Activated CD4-positive, CD25-positive, alpha-beta regulatory T cell treated with anti-CD3 and anti-CD28 coated beads, Interleukin-2, amount 50 U/mL, for 24 hours (primary cell): ENCODE measurements around the gene CCDC93.

Experiments
- ATAC-seq, 2 donors: fragments of 150-1000 bp; cut with Tn5 transposase; one replicate each; pipeline ENCODE4 v1.10.0; 2021; ENCODE audit warnings: mild to moderate bottlenecking in 1 of 2, moderate library complexity in 1 of 2

The CCDC93 gene

GRCh38 chr2:117984208-117984607 lies 29.7 kb downstream of the CCDC93 start:
- ATAC-seq: no peak

- no peak for ATAC-seq
These were observed 30.8 kb downstream of the CCDC93 start for GRCh38 chr2:117983040-117983439.

DNA sequence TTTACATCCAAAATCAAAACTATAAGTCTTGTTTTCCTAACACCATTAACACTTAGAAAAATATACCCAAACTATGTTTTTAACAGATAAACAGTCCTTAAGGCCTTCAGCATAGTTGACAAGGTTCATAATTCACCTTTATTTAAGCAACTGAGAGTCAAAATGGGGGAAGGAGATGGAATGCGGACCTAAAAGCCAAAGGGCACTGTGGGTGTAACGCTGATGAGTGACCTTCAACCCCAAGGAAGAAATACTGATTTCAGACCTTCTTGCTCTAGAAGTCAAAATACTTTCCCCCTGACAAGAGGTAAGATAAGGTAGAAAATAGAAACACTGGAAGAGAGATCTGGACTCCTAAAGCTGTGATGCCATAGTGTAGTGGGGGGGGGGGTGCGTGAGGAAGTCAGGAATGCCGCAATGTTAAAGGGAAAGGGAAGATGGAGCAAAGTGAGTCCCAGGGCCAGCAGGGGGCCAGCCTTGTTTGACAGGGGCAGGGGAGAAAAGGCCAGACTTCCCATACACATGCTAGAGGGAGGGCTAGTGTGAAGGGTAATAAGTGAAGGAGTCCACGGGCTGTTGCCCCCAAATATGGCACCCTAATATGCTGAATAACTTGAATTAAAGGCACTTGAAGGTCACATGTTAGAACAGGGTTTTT lies 31.4 kb downstream of the CCDC93 start:
- ATAC-seq: no peak

DNA sequence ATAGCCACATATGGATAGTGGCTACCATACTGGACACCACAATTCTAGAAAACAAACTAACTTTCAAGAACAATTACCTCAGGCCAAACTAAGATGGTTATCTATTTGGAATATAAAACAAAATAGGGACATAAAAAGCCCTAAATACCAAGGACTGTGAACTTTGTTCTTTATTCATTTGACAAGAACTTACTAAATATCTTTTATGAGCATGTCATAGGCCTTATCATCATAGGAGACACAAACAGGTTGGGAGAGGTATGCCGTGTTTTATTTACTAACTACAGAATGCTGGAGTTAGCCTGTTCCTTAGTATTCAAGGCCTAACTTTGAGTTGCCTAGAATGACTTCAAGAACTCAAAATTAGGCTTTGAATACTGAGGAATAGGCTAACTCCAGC lies 32.1 kb downstream of the CCDC93 start:
- ATAC-seq: no peak

DNA sequence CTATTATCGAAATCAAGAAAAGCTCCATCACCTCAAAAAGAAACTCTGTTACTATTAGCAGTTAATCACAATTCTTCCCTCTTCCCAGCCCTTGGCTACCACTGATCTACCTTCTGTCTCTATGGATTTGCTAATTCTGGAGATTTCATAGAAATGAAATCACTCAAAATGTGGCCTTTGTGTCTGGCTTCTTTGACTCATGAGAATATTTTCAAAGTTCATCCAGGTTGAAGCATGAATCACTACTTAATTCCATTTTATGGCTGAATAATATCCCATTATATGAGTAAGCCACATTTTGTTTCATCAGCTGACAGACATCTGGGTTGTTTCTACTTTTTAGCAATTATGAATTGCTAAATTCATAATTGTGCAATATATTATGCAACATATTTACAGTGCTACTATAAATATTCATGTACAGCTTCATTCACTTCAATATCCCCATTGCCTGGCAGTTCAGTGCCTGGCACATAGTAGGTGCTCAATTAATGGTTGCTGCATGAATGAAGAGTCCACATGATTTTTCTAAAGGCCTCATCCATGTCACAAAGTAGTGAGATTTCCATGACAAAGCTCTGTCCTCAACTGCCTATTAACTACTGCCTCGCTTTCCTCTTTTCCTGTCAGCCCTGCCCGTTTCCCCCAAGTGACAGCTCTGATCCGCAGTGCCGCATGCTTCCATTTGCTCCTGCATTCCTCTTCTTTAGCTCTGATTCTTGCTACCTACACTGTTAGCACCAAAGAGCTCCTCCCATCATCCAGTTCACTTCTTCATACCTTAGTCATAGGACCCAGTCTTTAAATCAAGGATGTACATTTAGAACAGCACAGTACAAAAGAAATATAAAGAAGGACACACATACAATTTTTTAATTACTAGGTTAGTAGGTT lies 32.8 kb downstream of the CCDC93 start:
- ATAC-seq: peak in 1 of 2 donors; percentile 33

DNA sequence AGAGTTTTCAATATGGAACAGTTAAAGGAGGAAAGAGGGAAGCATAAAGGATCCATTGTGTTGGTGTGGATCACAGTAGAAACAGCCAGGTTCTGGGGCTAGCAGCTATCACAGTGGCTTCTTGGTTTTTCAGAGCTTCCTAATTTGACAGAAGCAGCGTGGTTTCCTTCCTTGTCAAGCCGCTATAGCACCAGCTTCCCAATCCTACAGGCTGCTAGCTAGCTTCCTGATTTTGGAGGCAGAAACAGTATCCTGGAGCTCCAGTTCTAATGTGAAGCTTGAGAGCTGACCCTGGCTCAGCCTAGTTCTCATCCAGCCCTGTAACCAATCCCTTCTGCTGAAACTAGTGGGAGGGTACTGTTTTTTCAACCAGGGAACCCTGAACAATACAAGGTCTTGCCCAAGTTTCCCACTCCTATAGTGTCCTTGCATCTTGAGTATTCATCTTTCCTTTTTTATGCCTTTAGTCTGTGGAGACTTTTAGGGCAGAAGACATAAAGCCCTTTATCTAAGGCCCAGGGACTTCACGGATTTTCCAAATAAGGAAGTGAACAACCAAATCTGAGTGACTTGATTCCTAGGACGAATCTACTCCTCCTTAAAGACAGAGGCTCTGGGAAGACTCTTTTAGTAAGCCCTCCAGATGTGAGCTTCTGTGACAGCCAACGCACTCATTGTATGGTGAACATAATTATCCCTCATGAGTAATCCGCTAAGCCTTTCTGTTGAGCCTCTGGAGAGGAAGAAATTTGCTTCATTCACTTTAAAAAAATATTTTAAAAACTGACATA lies 33.8 kb downstream of the CCDC93 start:
- ATAC-seq: no peak

- no peak for ATAC-seq
These were observed 36.2 kb downstream of the CCDC93 start for GRCh38 chr2:117977696-117978095.

DNA sequence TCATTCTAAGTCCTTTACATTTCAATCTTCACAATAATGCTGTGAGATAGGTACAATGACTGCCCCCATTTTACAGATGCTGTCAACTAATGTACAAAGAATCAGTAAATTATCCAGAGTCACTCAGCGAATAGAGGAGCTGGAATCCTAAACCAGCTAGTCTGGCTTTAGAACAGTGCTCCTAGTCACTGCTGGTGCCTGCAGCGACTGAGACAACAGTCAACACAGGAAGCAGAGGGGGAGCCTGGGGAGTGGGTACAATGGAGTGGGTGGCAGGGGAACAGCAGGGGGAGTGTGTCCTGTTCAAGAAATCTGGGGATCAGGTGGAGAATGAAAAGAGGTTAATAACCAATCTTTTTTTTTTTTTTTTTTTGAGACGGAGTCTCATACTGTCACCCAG lies 37.3 kb downstream of the CCDC93 start:
- no peak for ATAC-seq

DNA sequence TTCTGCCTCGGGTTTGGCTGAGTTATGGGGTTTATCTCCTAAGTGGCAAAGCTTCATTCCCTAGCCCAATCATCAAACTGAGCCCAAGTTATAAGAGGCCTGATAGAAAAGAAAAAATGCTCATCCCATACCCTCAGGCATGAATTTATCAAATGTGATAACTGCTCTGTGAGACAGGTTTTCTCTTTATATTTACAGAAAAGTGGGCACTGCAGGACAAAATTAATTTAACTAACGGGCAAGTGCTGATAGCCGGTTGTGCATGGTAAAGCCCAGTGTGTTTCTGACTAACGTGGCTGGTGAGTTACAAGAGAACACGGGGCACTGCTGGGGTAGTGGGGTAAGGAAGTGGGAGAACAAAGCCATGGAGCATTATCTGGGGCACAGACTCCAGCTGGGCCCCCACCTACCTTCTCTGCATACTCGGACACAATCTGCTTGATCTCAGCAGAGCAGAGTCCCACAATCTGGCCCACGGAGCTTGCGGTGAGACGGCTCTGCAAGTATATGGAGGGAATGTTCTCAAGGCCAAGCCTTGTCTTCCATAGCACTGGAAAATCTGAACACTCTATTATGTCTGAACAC lies 40.3 kb downstream of the CCDC93 start:
- no peak for ATAC-seq

- ATAC-seq: no peak
These were observed 41.3 kb downstream of the CCDC93 start for GRCh38 chr2:117972476-117973123.

- ATAC-seq: no peak
These were observed 45.1 kb downstream of the CCDC93 start for GRCh38 chr2:117968722-117969121.

DNA sequence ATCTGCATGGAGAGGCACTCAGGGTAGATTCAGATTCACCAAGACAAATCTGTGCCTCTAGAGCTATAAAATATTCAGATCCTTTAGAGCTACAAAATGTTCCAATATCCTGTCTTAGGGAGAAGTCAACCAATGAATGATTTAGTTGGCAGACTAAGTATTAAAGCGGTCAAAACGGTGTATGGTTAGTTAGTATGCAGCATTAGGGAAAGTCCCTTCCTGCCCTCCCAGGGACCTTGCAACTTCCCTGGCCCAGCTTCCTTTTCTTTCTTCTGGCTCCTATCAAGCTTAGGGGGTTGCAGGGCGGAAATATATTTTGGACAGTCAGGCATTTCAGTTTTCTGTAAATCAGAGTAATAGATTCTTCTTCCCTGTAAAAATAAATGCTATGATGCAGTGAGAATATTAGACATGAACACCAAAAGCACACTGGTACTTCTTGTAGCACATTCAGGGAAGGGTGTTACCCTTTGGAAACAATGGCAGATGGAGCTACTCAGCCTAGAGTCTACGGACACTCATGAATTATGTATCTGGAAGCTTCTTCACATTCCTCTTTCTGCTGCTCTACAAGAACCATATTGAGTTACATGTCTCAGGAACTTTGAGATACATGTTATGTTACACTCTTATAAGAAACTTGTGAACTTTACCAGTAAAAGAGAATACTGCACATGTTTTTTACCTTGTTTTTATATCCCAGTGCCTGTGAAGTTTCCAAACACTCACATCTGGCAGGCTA lies 45.7 kb downstream of the CCDC93 start:
- no peak for ATAC-seq

GRCh38 chr2:117963446-117963845 lies 50.4 kb downstream of the CCDC93 start:
- no peak for ATAC-seq

DNA sequence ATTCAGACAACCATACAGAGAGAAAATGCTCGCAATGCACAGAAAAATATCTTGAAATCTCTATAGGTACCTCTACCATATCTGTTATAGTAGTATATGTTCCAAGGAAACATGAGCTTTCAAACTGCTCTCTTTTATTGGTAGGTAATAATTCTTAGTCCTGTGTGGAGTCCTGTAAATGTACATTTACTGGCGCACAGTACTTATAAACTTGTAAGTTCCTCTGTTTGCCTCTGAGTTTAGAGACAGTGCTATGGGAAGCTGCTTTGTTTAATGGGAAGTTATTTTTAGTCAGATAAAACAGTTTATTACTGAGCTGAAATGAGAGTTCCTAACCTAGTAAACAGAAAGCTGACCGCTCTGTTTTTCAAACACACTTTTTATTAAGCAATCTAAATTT lies 52.7 kb downstream of the CCDC93 start:
- ATAC-seq: no peak

DNA sequence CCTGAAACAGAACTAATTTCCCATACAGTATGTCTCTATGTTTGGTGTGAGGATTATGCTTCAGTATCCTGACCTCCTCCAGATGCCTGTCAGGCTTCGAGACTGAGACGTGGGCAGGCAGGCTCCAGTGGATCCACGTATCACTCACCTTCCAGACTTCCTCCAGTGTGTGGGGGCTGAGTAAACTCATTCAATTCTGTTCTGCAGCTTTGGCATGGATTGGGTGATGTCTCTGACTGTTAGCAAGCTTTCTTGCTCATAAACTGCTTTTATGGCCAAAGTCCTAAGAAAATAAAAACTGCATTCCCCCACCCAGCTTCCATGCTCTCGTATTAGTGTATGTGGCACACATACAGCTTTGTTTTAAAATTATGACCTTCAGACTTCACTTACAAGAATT lies 53.6 kb downstream of the CCDC93 start:
- no peak for ATAC-seq

- no peak for ATAC-seq
These were observed 55.7 kb downstream of the CCDC93 start for GRCh38 chr2:117958186-117958585.

- no peak for ATAC-seq
These were observed 56.3 kb downstream of the CCDC93 start for GRCh38 chr2:117957616-117958015.

GRCh38 chr2:117956036-117956796 lies 57.7 kb downstream of the CCDC93 start:
- no peak for ATAC-seq

GRCh38 chr2:117953231-117953630 lies 60.6 kb downstream of the CCDC93 start:
- no peak for ATAC-seq

DNA sequence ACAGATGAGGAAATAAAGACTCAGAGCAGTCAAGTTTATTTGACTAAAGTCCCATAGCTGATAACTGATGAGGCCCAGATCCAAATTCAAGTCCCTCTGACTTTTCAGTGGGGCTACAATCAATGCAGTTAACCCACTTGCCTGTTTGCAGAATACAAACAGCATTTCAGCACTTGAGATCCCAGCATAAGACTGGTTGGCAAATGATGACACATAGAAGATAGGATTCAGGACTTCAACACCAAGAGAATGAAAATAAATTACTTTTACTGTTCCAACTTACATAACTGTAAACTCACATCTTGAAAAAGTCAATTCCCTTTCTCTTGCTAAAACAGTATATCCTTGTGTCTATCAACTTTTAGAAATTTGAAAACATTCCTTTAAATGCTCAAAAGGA lies 61.2 kb downstream of the CCDC93 start:
- no peak for ATAC-seq

DNA sequence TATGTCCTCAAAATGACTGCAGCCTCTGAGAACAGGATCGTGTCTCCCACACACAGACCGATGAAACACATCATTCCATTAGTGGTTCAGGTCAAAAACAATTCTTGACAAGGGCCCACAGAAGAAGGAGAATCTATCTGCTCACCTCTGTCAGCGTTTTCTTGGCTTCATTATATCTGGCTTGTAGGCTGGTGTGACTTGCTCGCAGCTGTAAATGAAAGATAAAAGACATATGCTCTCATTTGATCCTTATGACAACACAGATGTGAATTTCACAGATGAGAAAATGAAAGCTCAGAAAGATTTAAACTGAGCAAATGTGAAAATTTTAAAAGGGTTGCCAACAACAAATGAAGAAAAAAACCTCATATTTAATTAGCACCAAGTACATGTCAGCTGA lies 61.6 kb downstream of the CCDC93 start:
- ATAC-seq: no peak
